ENCODE measurements around the gene OPCML.

OPCML gene

GRCh38 chr11:132987936-132988335 lies 544.4 kb downstream of the OPCML start (continued):
- TF ChIP-seq TSHZ2 (CRISPR knock-in tag; IDR thresholded peaks at IDR 0.05) (no peak), TOX (CRISPR knock-in tag; IDR thresholded peaks at IDR 0.05; ENCODE audit: borderline replicate concordance) (no peak), ESRRG (CRISPR knock-in tag; IDR thresholded peaks at IDR 0.05) (no peak)

GRCh38 chr11:132983641-132983978 lies 548.7 kb downstream of the OPCML start:
- no peak for ATAC-seq

GRCh38 chr11:132982772-132983640 lies 549.3 kb downstream of the OPCML start:
- ATAC-seq, result no peak

More at GRCh38 chr11:132983641-132983978, 548.7 kb downstream of the OPCML start:
- TF ChIP-seq GLIS3 (CRISPR knock-in tag; IDR thresholded peaks at IDR 0.05), result no peak
- no peak for TF ChIP-seq OSR1 (CRISPR knock-in tag; IDR thresholded peaks at IDR 0.05)
- TF ChIP-seq RARB (CRISPR knock-in tag; IDR thresholded peaks at IDR 0.05), result no peak
- no peak for TF ChIP-seq CSRNP3 (CRISPR knock-in tag; IDR thresholded peaks at IDR 0.05)
- TF ChIP-seq ZNF565 (CRISPR knock-in tag; conservative IDR thresholded peaks at IDR 0.05; ENCODE audit: low read depth), result no peak

GRCh38 chr11:132981131-132981956 lies 551.0 kb downstream of the OPCML start:
- no peak for ATAC-seq
- TF ChIP-seq ZFP30 (CRISPR knock-in tag; IDR thresholded peaks at IDR 0.05) (no peak), POU6F1 (CRISPR knock-in tag; IDR thresholded peaks at IDR 0.05; ENCODE audit: borderline replicate concordance, low read depth) (no peak), TOX (CRISPR knock-in tag; IDR thresholded peaks at IDR 0.05; ENCODE audit: borderline replicate concordance) (no peak), ZFP3 (CRISPR knock-in tag; IDR thresholded peaks at IDR 0.05) (no peak), ARNTL (CRISPR knock-in tag; IDR thresholded peaks at IDR 0.05; ENCODE audit: borderline replicate concordance, low read depth) (no peak), TSHZ2 (CRISPR knock-in tag; IDR thresholded peaks at IDR 0.05) (no peak), TCF4 (CRISPR knock-in tag; IDR thresholded peaks at IDR 0.05; ENCODE audit: borderline replicate concordance) (no peak), OSR1 (CRISPR knock-in tag; IDR thresholded peaks at IDR 0.05) (no peak), ISL1 (CRISPR knock-in tag; IDR thresholded peaks at IDR 0.05) (no peak), BACH2 (CRISPR knock-in tag; IDR thresholded peaks at IDR 0.05; ENCODE audit: borderline replicate concordance) (no peak), RARB (CRISPR knock-in tag; IDR thresholded peaks at IDR 0.05) (no peak)

More at GRCh38 chr11:132982772-132983640, 549.3 kb downstream of the OPCML start:
- TF ChIP-seq CSDC2 (CRISPR knock-in tag; IDR thresholded peaks at IDR 0.05) (no peak), CREB5 (CRISPR knock-in tag; IDR thresholded peaks at IDR 0.05; ENCODE audit: low read depth) (no peak), ARNTL (CRISPR knock-in tag; IDR thresholded peaks at IDR 0.05; ENCODE audit: borderline replicate concordance, low read depth) (no peak), ESRRG (CRISPR knock-in tag; IDR thresholded peaks at IDR 0.05) (no peak), PATZ1 (CRISPR knock-in tag; IDR thresholded peaks at IDR 0.05; ENCODE audit: borderline replicate concordance) (no peak)

All from SK-N-SH treated with all-trans-retinoic acid at 6 μM for 48 hours (cell line).